Upper lobe of right lung (tissue), 1 donor: ENCODE data around the gene POLR2J. TPM values are rescaled to one million over a fixed set of nuclear protein-coding genes. Genes with fewer than 3 reads are reported as not detected.

Source experiments
- ATAC-seq: fragments of 200-7000 bp; cut with Tn5 transposase; one replicate; pipeline ENCODE4 v1.9.1; 2020; ENCODE audit warnings: mild to moderate bottlenecking, moderate library complexity
- DNase-seq: peaks from one replicate; pipeline ENCODE4 v3.0.0-alpha.2; 2020
- H3K27ac ChIP-seq: fragments of 200-600 bp; one replicate; pipeline ENCODE4 v1.8.0; 2022
- H3K27me3 ChIP-seq: fragments of 200-600 bp; one replicate; pipeline ENCODE4 v1.8.0; 2022; ENCODE audit warnings: mild to moderate bottlenecking
- H3K36me3 ChIP-seq: fragments of 200-600 bp; one replicate; pipeline ENCODE4 v1.8.0; 2022
- H3K4me1 ChIP-seq: fragments of 200-600 bp; one replicate; pipeline ENCODE4 v1.8.0; 2022
- H3K4me3 ChIP-seq: fragments of 200-600 bp; one replicate; pipeline ENCODE4 v1.8.0; 2022; ENCODE audit warnings: mild to moderate bottlenecking
- H3K9me3 ChIP-seq: fragments of 200-600 bp; one replicate; pipeline ENCODE4 v1.8.0; 2022
- intact Hi-C: fragments of 100-400 bp; cut with DNase I; formaldehyde crosslinking; loops from one replicate; pipeline ENCODE4 v1.11.0; 2022
- total RNA-seq: library from RNA; stranded (reverse); fragmentation: NEBNext Ultra II Directional; extraction: Animal tissue kit (Norgen Biotek cat#: 25700); gene quantifications from one replicate; pipeline ENCODE4 v1.2.1, GENCODE V29; 2021
- TF ChIP-seq, protein P1 (sequence below): fragments of 200-600 bp; IDR thresholded peaks from one replicate; pipeline ENCODE4 v1.8.0; 2022; ENCODE audit warnings: antibody characterized with exemption
- donor health status: DM: no; HTN: yes; CAD: no; lungs with severe emphysema.

The POLR2J gene
- total RNA-seq, 1 donor from 2014 or later: 35.0 TPM

DNA sequence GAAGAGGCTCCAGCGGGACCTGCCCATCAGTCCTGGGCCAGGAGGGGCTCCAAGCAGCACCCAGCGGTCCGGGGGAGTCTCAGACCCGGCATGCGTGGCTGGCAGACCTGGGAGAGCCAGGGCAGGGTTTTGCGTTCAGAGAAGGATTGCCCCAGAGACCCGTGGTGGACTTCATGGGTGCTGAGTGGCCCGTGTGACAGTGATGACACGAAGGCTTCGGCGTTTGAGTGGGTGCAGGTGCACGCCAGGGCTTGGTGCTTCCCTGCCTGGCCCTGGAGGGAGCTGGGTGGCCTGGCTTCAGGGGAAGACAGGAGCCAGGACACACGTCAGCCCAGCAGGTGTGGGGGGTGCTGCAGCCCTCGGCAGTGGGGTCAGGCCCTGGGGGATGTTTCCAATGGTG lies 31.4 kb downstream of the POLR2J start:
- H3K9me3 ChIP-seq: no peaks in the 10 kb centered on the region
- TF ChIP-seq, protein P1, sequence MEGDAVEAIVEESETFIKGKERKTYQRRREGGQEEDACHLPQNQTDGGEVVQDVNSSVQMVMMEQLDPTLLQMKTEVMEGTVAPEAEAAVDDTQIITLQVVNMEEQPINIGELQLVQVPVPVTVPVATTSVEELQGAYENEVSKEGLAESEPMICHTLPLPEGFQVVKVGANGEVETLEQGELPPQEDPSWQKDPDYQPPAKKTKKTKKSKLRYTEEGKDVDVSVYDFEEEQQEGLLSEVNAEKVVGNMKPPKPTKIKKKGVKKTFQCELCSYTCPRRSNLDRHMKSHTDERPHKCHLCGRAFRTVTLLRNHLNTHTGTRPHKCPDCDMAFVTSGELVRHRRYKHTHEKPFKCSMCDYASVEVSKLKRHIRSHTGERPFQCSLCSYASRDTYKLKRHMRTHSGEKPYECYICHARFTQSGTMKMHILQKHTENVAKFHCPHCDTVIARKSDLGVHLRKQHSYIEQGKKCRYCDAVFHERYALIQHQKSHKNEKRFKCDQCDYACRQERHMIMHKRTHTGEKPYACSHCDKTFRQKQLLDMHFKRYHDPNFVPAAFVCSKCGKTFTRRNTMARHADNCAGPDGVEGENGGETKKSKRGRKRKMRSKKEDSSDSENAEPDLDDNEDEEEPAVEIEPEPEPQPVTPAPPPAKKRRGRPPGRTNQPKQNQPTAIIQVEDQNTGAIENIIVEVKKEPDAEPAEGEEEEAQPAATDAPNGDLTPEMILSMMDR: no peak
- DNase-seq (no peak), ATAC-seq (no peak)
- H3K4me3 ChIP-seq: no peak overlapping the region
- H3K36me3 ChIP-seq: no peaks in the 10 kb centered on the region
- no peaks in the 10 kb centered on the region for H3K4me1 ChIP-seq
- no peak overlapping the region for H3K27ac ChIP-seq
- intact Hi-C loops: no loop called here
- no peaks in the 10 kb centered on the region for H3K27me3 ChIP-seq

DNA sequence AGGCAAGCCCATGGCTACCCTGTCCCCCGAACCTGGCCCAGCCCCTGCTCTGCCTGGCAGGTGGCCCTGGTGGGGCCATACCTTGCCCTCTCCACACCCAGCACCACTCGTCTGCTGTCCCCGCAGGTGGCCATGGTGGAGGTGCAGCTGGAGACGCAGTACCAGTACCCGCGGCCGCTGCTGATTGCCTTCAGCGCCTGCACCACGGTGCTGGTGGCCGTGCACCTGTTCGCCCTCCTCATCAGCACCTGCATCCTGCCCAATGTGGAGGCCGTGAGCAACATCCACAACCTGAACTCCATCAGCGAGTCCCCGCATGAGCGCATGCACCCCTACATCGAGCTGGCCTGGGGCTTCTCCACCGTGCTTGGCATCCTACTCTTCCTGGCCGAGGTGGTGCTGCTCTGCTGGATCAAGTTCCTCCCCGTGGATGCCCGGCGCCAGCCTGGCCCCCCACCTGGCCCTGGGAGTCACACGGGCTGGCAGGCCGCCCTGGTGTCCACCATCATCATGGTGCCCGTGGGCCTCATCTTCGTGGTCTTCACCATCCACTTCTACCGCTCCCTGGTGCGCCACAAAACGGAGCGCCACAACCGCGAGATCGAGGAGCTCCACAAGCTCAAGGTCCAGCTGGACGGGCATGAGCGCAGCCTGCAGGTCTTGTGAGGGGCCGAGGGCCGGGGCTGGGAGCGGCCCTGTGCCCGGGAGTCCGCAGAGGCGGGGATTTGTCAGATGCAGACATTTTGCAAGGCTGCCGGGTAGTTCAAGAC lies 32.1 kb downstream of the POLR2J start:
- no peaks in the 10 kb centered on the region for H3K36me3 ChIP-seq
- no peaks in the 10 kb centered on the region for H3K4me1 ChIP-seq
- TF ChIP-seq, protein P1: no peak
- H3K27ac ChIP-seq: no peak overlapping the region
- DNase-seq (no peak), ATAC-seq (peak; percentile 23)
- no peaks in the 10 kb centered on the region for H3K27me3 ChIP-seq
- intact Hi-C loops: no loop called here
- H3K4me3 ChIP-seq: no peak overlapping the region
- no peaks in the 10 kb centered on the region for H3K9me3 ChIP-seq

DNA sequence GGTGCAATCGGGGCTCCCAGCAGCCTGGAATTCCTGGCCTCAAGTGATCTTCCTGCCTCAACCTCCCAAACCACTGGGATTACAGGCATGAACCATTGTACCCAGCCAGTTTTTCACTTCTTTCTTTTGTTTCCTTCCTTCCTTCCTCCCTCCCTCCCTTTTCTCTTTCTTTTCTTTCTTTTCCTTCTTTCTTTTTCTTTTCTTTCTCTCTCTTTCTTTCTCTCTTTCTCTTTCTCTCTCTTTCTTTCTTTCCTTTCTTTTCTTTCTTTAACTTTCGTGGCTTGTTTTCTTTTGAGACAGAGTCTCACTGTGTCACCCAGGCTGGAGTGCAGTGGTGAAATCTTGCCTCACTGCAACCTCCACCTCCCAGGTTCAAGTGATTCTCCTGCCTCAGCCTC lies 33.0 kb downstream of the POLR2J start:
- Histone ChIP-seq H3K4me3 (no peak overlapping the region), H3K9me3 (no peaks in the 10 kb centered on the region), H3K27me3 (no peaks in the 10 kb centered on the region), H3K4me1 (no peaks in the 10 kb centered on the region), H3K27ac (no peak overlapping the region), H3K36me3 (no peaks in the 10 kb centered on the region)
- TF ChIP-seq, protein P1: no peak
- ATAC-seq (no peak), DNase-seq (no peak)
- intact Hi-C loops: no loop called here

DNA sequence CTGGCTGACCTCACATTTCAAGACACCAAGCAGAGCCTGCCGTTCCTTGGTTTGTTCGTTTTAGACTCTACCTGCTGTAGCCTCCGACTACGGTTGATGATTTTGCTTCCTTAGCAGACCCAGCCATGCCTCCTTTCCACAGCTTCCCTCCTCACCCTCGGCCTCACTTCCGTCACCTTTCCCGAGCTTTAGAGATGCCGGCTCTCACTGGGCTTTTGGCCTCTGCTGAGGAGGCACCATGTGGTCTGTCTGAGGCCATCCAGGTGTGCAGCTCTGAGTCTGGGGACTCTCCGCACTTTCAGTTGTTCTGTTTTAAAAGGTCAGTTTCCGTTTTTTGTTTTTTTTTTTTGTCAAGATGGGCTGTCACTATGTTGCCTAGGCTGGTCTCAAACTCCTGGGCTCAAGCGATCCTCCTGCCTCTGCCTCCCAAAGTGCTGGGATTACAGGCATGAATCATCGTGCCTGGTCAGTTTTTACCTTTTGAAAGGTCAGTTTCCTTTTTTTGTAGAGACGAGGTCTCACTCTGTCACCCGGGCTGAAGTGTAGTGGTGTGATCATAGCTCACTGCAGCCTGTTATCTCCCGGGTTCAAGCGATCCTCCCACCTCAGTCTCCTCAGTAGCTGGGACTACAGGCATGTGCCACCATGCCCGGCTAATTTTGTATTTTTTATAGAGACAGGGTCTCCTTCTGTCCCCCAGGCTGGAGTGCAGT lies 33.6 kb downstream of the POLR2J start:
- intact Hi-C loops: no loop called here
- no peaks in the 10 kb centered on the region for H3K36me3 ChIP-seq
- TF ChIP-seq, protein P1: no peak
- H3K27ac ChIP-seq: no peak overlapping the region
- no peaks in the 10 kb centered on the region for H3K27me3 ChIP-seq
- H3K4me1 ChIP-seq: no peaks in the 10 kb centered on the region
- DNase-seq: no peak
- H3K9me3 ChIP-seq: no peaks in the 10 kb centered on the region
- ATAC-seq: no peak
- no peak overlapping the region for H3K4me3 ChIP-seq

DNA sequence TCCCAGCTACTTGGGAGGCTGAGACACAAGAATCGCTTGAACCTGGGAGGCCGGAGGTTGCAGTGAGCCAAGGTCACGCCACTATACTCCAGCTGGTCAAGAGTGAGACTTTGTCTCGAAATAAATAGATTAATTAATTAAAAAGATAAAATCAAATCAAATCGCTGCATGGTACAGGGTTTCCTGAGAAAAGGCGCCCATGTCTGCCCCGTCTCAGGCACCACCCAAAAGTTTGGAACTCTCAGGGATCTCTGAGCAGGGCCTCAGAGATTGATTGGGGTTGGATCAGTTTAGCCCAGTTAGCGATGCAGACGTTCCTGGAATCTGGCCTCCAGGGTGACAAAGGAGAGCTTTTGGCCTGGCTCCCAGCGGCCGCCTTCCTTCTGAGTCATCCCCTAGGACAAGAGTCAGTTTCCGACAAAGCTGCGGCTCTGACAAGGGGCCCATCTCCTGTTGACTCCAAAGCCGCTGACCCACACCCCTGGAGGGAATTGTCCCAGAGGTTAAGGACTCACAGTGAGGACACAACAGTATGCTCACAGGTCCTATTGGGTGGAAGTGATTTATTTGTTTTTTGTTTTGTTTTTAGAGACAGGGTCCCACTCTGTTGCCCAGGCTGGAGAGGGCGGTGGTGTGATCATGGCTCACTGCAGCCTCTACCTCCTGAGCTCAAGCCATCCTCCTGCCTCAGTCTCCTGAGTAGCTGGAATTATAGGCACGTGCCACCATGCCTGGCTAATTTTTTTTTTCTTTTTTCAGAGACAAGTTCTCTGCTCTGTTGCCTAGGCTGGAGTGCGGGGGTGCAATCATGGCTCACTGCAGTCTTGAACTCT lies 38.5 kb downstream of the POLR2J start:
- Histone ChIP-seq H3K9me3 (no peaks in the 10 kb centered on the region), H3K4me3 (no peak overlapping the region), H3K4me1 (no peaks in the 10 kb centered on the region), H3K36me3 (peaks cover 5% of the 10 kb centered on the region), H3K27ac (peak overlapping the region; percentile 65), H3K27me3 (no peaks in the 10 kb centered on the region)
- intact Hi-C loops: no loop called here
- ATAC-seq: peak; percentile 77
- no peak for DNase-seq
- TF ChIP-seq, protein P1: no peak
